ENCODE measurements around the gene MYL10. TPM values are rescaled to one million over a fixed set of nuclear protein-coding genes. Genes with fewer than 3 reads are reported as not detected.
A peak's percentile ranks its signal among the peaks of the same experiment; 100 is the strongest.
"Not testable (repeated sequence)": the region's sequence is repeated elsewhere in the genome, so short reads cannot be mapped to it uniquely, and the experiment has no call there.

The MYL10 gene
- total and polyA plus RNA-seq, 11 donors = not detected

DNA sequence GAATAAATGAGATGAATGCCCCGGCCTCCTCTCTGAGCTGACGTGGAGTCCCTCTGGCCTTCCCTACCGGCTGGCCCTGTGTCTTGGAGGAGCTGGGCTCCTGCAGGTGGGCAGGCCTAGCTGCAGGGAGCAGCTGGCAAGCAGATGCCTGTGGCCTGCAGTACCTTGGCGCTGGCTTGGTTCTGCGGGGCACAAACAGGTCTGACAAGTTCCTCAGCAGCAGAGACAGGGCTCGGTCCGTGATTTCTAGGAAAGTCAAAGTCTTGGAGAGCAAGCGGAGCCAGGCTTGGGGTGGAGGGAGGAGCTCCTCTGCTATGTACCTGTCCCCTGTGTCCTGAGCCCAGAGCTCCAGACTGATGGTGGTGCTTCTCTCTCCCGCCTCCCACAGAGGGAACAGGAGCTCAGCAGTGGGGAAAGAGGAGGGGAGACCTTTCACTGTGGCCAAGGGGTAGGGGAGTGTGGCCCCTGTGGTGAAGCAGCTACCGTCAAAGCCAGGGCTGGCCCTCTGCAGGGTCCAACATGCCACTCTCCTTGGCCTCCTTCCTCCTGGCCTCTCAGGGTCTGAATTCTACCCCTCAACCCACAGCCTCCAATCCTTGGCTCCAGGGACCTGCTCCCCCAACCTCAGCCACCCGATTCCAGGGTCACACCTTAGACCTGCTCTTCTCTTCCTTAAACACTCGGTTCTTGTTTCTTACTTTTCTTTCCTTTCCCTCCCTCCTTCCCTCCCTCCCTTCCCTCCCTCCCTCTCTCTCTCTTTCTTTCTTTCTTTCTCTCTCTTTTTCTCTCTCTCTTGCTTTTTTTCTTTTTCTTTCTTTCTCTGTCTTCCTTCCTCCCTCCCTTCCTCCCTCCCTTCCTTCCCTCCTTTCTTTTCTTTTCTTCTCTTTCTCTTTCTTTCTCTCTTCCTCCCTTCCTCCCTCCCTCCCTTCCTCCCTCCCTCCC is 20.1 kb downstream of the MYL10 start:
- Histone ChIP-seq H3K27me3 (peaks cover 0 to 3% (median 0%) of the 10 kb centered on the region in 9 donors), H3K9me3 (no peaks in the 10 kb centered on the region), H3K4me3 (no peak overlapping the region), H3K36me3 (no peaks in the 10 kb centered on the region), H3K27ac (no peak overlapping the region), H3K4me1 (no peaks in the 10 kb centered on the region)
- TF ChIP-seq CTCF (IDR thresholded peaks at IDR 0.05) (no peak), POLR2A (IDR thresholded peaks at IDR 0.05) (no peak)
- DNase-seq = peak in 2 of 5 donors; percentile 9 to 26
- 69 to 80% (median 74%) methylated on average over 12 of the region's 12 CpGs for WGBS, 4 donors
- ATAC-seq = no peak
- intact Hi-C loops (cut with DNase I) = loop anchor here in 8 of 10 donors (10.0 kb wide), 6 partner anchors 66 to 666 kb away; partner anchors contain the start of gene CUX1 (in 2 of the 8)

GRCh38 chr7:101606498-101606923 is 22.6 kb downstream of the MYL10 start:
- Histone ChIP-seq H3K36me3 (no peaks in the 10 kb centered on the region), H3K27ac (no peak overlapping the region), H3K4me3 (no peak overlapping the region), H3K27me3 (peaks cover 0 to 6% (median 0%) of the 10 kb centered on the region in 9 donors), H3K9me3 (no peaks in the 10 kb centered on the region), H3K4me1 (peaks cover 0 to 8% (median 0%) of the 10 kb centered on the region in 12 donors)
- DNase-seq (peak in 1 of 5 donors; percentile 38), ATAC-seq (no peak)
- intact Hi-C loops (cut with DNase I) = loop anchor here in 8 of 10 donors (10.0 kb wide), 6 partner anchors 68 to 668 kb away; partner anchors contain the start of gene CUX1 (in 2 of the 8)
- 63 to 77% (median 68%) methylated on average over 2 of the region's 2 CpGs for WGBS, 4 donors
- no peak for TF ChIP-seq CTCF (IDR thresholded peaks at IDR 0.05)

- Histone ChIP-seq H3K36me3 (no peaks in the 10 kb centered on the region), H3K9me3 (no peaks in the 10 kb centered on the region), H3K4me1 (peaks cover 0 to 8% (median 0%) of the 10 kb centered on the region in 12 donors), H3K27me3 (peaks cover 0 to 6% (median 0%) of the 10 kb centered on the region in 9 donors), H3K27ac (no peak overlapping the region), H3K4me3 (no peak overlapping the region)
- TF ChIP-seq POLR2A (IDR thresholded peaks at IDR 0.05) (no peak), CTCF (IDR thresholded peaks at IDR 0.05) (no peak)
- WGBS, 4 donors = 81 to 82% (median 81%) methylated on average over 22 to 26 of the region's 26 CpGs
- ATAC-seq = no peak
- intact Hi-C loops (cut with DNase I) = loop anchor here in 8 of 10 donors (10.0 kb wide), 6 partner anchors 69 to 669 kb away; partner anchors contain the start of gene CUX1 (in 2 of the 8)
- DNase-seq = peak in 2 of 5 donors; percentile 15 to 41
Observed at GRCh38 chr7:101605611-101606497, 23.2 kb downstream of the MYL10 start.

GRCh38 chr7:101604934-101605332 is 24.2 kb downstream of the MYL10 start:
- not testable (repeated sequence) for H3K27me3 ChIP-seq, H3K9me3 ChIP-seq, H3K36me3 ChIP-seq, H3K27ac ChIP-seq, ATAC-seq, H3K4me1 ChIP-seq, H3K4me3 ChIP-seq
- DNase-seq = peak in 2 of 5 donors; percentile 5 to 7
- 83 to 91% (median 88%) methylated on average over 2 of the region's 2 CpGs for WGBS, 4 donors
- intact Hi-C loops (cut with DNase I) = loop anchor here (5.0 to 10.0 kb wide), 11 partner anchors 70 to 670 kb away; partner anchors contain the start of gene CUX1 (in 3 of the 10)

Measured in heart left ventricle (tissue), 16 donors.